Measurements from ENCODE around the gene GAS2.

- TF ChIP-seq CTCF (IDR thresholded peaks at IDR 0.05; ENCODE audit: low read length) (no peak), EZH2 (IDR thresholded peaks at IDR 0.05; ENCODE audit: borderline replicate concordance, low read length) (no peak)
Measured at GRCh38 chr11:22657101-22657694, 9.2 kb upstream of the GAS2 start.

Measured in OCI-LY1 (cell line).